Measurements from ENCODE around the gene UQCRHL.

DNA sequence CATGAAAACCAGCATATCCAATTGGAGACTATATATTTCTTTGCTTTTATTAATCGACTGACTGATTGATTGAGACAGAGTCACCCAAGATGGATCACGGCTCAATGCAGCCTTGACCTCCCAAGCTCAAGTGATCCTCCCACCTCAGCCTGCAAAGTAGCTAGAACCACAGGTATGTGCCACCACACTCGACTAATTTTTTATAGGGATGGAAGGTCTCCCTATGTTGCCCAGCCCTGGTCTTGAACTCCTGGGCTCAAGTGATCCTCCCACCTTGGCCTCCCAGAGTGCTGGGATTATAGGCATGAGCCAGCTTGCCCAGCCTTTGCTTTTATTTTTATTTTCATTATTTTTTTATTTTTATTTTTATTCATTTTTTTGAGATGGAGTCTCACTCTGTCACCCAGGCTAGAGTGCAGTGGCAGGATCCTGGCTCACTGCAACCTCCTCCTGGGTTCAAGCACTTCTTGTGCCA, 45.4 kb upstream of the UQCRHL start:
- TF ChIP-seq, protein P1, sequence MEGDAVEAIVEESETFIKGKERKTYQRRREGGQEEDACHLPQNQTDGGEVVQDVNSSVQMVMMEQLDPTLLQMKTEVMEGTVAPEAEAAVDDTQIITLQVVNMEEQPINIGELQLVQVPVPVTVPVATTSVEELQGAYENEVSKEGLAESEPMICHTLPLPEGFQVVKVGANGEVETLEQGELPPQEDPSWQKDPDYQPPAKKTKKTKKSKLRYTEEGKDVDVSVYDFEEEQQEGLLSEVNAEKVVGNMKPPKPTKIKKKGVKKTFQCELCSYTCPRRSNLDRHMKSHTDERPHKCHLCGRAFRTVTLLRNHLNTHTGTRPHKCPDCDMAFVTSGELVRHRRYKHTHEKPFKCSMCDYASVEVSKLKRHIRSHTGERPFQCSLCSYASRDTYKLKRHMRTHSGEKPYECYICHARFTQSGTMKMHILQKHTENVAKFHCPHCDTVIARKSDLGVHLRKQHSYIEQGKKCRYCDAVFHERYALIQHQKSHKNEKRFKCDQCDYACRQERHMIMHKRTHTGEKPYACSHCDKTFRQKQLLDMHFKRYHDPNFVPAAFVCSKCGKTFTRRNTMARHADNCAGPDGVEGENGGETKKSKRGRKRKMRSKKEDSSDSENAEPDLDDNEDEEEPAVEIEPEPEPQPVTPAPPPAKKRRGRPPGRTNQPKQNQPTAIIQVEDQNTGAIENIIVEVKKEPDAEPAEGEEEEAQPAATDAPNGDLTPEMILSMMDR (IDR thresholded peaks at IDR 0.05; ENCODE audit: insufficient read depth, low read length), result no peak
- TF ChIP-seq, protein P2, sequence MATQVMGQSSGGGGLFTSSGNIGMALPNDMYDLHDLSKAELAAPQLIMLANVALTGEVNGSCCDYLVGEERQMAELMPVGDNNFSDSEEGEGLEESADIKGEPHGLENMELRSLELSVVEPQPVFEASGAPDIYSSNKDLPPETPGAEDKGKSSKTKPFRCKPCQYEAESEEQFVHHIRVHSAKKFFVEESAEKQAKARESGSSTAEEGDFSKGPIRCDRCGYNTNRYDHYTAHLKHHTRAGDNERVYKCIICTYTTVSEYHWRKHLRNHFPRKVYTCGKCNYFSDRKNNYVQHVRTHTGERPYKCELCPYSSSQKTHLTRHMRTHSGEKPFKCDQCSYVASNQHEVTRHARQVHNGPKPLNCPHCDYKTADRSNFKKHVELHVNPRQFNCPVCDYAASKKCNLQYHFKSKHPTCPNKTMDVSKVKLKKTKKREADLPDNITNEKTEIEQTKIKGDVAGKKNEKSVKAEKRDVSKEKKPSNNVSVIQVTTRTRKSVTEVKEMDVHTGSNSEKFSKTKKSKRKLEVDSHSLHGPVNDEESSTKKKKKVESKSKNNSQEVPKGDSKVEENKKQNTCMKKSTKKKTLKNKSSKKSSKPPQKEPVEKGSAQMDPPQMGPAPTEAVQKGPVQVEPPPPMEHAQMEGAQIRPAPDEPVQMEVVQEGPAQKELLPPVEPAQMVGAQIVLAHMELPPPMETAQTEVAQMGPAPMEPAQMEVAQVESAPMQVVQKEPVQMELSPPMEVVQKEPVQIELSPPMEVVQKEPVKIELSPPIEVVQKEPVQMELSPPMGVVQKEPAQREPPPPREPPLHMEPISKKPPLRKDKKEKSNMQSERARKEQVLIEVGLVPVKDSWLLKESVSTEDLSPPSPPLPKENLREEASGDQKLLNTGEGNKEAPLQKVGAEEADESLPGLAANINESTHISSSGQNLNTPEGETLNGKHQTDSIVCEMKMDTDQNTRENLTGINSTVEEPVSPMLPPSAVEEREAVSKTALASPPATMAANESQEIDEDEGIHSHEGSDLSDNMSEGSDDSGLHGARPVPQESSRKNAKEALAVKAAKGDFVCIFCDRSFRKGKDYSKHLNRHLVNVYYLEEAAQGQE (IDR thresholded peaks at IDR 0.05; ENCODE audit: insufficient replicate concordance, low read depth), result no peak
- TF ChIP-seq GABPA (IDR thresholded peaks at IDR 0.05; ENCODE audit: low read depth) (no peak), POLR2AphosphoS5 (IDR thresholded peaks at IDR 0.05; ENCODE audit: low read depth) (no peak)

Data from HL-60 (cell line).